ENCODE data around the gene KCNJ12.
"Not testable (repeated sequence)": the region's sequence is repeated elsewhere in the genome, so short reads cannot be mapped to it uniquely, and the experiment has no call there.

DNA sequence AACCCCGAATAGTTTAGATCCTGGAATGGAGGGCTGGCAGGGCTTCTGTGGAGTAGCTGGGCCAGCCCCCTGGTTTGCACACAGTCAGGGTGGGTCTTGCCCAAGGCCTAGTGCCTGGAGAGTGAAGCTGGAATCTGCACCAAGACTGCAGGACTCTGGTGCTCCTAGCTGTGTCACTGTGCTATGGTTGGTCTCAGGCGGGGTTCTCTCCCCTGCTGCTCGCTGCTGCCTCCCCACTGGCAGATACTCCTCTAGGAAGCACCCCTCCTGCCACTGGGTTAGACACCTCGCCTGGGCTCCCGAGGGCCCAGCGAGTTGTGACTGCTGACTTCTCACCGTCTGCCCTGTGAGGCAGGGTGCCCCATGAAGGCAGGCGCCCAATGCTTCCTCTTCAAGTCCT, 27.9 kb downstream of the KCNJ12 start:
- TF ChIP-seq, protein P1, sequence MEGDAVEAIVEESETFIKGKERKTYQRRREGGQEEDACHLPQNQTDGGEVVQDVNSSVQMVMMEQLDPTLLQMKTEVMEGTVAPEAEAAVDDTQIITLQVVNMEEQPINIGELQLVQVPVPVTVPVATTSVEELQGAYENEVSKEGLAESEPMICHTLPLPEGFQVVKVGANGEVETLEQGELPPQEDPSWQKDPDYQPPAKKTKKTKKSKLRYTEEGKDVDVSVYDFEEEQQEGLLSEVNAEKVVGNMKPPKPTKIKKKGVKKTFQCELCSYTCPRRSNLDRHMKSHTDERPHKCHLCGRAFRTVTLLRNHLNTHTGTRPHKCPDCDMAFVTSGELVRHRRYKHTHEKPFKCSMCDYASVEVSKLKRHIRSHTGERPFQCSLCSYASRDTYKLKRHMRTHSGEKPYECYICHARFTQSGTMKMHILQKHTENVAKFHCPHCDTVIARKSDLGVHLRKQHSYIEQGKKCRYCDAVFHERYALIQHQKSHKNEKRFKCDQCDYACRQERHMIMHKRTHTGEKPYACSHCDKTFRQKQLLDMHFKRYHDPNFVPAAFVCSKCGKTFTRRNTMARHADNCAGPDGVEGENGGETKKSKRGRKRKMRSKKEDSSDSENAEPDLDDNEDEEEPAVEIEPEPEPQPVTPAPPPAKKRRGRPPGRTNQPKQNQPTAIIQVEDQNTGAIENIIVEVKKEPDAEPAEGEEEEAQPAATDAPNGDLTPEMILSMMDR (IDR thresholded peaks at IDR 0.05), result not testable (repeated sequence)
- not testable (repeated sequence) for TF ChIP-seq ZFX (IDR thresholded peaks at IDR 0.05; ENCODE audit: borderline replicate concordance)

Data from 22Rv1 (cell line).